ENCODE results near the gene DGKE. TPM values are rescaled to one million over a fixed set of nuclear protein-coding genes. Genes with fewer than 3 reads are reported as not detected.
A peak's percentile ranks its signal among the peaks of the same experiment; 100 is the strongest.

The DGKE gene
- total RNA-seq, 1 donor from 2014 or later: 8.4 TPM

DNA sequence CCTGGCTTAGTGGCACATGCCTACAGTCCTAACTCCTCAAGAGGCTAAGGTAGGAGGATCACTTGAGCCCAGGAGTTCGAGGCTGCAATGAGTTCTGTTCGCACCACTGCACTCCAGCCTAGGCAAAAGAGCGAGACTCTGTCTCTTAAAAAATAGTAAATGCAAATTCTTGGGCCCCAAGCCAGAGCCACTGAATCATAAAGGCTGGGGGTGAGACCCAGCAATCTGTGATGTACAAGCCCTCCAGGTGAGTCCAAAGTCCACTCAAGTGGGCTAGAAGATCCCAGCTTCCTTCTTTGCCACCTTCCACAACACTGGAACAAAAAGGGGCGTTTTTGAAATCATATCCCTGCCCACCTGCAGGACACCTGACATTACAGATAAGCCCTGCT lies 63.0 kb downstream of the DGKE start:
- no peak overlapping the region for H3K4me3 ChIP-seq (ENCODE audit: low read depth, low read length)
- TF ChIP-seq, protein P1, sequence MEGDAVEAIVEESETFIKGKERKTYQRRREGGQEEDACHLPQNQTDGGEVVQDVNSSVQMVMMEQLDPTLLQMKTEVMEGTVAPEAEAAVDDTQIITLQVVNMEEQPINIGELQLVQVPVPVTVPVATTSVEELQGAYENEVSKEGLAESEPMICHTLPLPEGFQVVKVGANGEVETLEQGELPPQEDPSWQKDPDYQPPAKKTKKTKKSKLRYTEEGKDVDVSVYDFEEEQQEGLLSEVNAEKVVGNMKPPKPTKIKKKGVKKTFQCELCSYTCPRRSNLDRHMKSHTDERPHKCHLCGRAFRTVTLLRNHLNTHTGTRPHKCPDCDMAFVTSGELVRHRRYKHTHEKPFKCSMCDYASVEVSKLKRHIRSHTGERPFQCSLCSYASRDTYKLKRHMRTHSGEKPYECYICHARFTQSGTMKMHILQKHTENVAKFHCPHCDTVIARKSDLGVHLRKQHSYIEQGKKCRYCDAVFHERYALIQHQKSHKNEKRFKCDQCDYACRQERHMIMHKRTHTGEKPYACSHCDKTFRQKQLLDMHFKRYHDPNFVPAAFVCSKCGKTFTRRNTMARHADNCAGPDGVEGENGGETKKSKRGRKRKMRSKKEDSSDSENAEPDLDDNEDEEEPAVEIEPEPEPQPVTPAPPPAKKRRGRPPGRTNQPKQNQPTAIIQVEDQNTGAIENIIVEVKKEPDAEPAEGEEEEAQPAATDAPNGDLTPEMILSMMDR (IDR thresholded peaks at IDR 0.05; ENCODE audit: insufficient read depth, low read length, severe bottlenecking): no peak
- no peaks in the 10 kb centered on the region for H3K27me3 ChIP-seq (ENCODE audit: control insufficient read depth, insufficient read depth, low read length)
- H3K36me3 ChIP-seq (ENCODE audit: control insufficient read depth, insufficient read depth, low read length): peaks cover 47% of the 10 kb centered on the region
- no peak for FAIRE-seq
- no peak for DNase-seq (ENCODE audit: low read depth)

DNA sequence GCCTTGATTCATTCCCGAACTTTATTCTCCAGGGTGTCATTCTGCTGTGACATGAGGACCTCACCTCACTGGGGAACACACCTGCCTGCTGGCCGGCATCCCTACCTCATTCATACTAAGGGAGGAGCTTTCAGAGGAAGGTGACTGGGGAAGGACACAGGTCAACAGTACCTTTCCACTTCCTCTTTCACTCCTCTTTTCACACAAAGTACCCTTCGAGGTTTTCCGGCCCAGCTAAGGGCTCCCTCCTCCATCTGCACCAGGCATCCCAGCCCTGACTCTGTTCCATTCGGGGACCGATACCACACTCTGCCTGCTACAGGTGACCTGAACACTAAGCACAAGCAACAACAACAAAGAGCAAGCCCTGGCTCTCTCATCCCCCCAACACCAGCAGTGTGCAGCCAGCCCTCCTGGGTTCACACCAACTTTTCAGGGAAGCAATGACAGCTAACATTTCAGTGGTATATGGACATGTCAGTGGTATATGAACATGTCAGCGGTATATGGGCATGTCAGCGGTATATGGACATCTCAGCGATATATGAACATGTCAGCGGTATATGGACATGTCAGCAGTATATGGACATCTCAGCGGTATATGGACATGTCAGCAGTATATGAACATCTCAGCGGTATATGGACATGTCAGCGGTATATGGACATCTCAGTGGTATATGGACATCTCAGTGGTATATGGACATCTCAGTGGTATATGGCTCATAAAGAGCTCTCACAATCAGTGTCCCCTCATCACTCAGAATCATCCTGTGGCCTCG lies 63.9 kb downstream of the DGKE start:
- Histone ChIP-seq H3K36me3 (ENCODE audit: control insufficient read depth, insufficient read depth, low read length) (peaks cover 48% of the 10 kb centered on the region), H3K27me3 (ENCODE audit: control insufficient read depth, insufficient read depth, low read length) (no peaks in the 10 kb centered on the region), H3K4me3 (ENCODE audit: low read depth, low read length) (no peak overlapping the region)
- TF ChIP-seq, protein P1 (IDR thresholded peaks at IDR 0.05; ENCODE audit: insufficient read depth, low read length, severe bottlenecking): no peak
- DNase-seq (ENCODE audit: low read depth): no peak
- FAIRE-seq: no peak

DNA sequence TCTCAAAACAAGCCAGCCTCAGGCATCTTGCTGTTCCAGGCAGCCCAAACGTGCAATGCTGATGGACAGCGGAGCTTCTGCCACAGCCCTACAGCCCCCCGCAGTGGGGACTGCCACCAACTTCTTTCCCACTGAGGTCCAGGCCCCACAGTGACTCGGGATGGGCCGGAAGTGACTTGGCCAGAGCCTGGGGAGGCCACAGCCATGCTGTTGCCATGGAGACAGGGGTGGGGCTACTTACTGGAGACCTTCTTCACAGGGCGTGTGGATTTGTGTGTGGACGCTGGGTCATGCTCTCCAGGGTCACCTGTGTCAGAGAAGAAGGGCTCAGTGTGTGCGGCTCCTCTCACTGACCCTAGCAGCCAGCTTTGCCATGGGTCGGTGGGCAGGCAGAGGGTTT lies 64.9 kb downstream of the DGKE start:
- TF ChIP-seq, protein P1 (IDR thresholded peaks at IDR 0.05; ENCODE audit: insufficient read depth, low read length, severe bottlenecking): no peak
- no peak for DNase-seq (ENCODE audit: low read depth)
- FAIRE-seq: no peak
- Histone ChIP-seq H3K4me3 (ENCODE audit: low read depth, low read length) (no peak overlapping the region), H3K36me3 (ENCODE audit: control insufficient read depth, insufficient read depth, low read length) (peaks cover 44% of the 10 kb centered on the region), H3K27me3 (ENCODE audit: control insufficient read depth, insufficient read depth, low read length) (no peaks in the 10 kb centered on the region)

DNA sequence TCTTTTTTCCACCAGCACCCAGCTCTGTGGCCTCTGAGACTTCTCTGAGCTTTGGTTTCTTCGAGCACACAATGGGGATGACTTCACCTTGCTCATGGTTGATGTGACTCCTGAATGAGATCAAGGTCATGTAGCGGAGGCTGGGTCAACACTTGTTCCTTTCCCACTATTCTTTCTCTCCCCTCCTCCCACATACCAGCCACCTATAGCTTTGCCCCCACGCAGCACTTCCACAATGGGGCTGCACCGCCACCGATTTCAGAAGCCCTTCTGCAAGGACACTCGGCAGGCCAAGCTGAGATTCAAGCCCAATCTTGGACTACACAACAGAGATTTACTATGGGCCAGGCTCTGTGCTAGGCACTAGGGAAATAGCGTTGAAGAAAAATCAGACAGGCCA lies 65.5 kb downstream of the DGKE start:
- FAIRE-seq (no peak), DNase-seq (ENCODE audit: low read depth) (no peak)

DNA sequence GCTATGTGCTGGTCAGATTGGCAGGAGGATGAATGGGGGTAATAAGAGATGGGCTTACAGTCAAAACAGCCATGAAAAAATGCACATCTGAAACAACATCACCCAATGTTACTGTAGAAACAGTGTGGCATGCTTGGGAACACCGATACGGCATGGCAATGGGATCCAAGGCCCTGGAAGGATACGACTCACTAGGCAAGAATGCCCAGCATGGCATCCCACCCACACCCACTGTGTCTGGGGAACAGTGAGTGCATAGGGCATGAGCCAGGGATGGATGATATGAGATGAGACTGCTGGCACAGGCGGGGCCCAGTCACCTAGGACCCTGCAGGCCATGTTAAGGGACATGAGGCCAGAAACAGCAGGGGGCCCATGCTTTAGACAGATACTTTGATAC lies 68.4 kb downstream of the DGKE start:
- H3K27me3 ChIP-seq (ENCODE audit: control insufficient read depth, insufficient read depth, low read length): no peaks in the 10 kb centered on the region
- peak; percentile 81 for DNase-seq (ENCODE audit: low read depth)
- no peak for FAIRE-seq
- H3K4me3 ChIP-seq (ENCODE audit: low read depth, low read length): no peak overlapping the region
- TF ChIP-seq, protein P1 (IDR thresholded peaks at IDR 0.05; ENCODE audit: insufficient read depth, low read length, severe bottlenecking): no peak
- H3K36me3 ChIP-seq (ENCODE audit: control insufficient read depth, insufficient read depth, low read length): peaks cover 38% of the 10 kb centered on the region

More for the DNA sequence above, 65.5 kb downstream of the DGKE start:
- no peak overlapping the region for H3K4me3 ChIP-seq (ENCODE audit: low read depth, low read length)
- TF ChIP-seq, protein P1 (IDR thresholded peaks at IDR 0.05; ENCODE audit: insufficient read depth, low read length, severe bottlenecking): no peak
- no peaks in the 10 kb centered on the region for H3K27me3 ChIP-seq (ENCODE audit: control insufficient read depth, insufficient read depth, low read length)
- peaks cover 47% of the 10 kb centered on the region for H3K36me3 ChIP-seq (ENCODE audit: control insufficient read depth, insufficient read depth, low read length)

DNA sequence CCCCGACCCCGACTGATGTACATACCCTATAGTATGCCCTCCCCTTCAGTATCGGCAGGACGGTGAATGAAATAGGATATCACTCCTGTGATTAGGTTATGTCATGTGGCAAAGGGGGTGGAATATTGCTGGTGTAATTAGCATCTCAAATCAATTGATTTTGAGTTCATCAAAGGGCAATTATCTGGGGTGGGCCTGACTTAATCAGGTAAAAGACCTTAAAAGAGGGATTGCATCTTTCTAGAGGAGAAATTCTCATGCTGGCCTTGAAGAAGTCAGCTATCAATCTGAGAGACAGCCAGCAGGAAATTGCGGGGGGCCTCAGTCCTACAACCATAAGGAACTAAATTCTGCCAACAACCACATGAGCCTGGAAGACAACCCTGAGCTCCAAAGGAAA lies 69.6 kb downstream of the DGKE start:
- FAIRE-seq (no peak), DNase-seq (ENCODE audit: low read depth) (no peak)
- Histone ChIP-seq H3K36me3 (ENCODE audit: control insufficient read depth, insufficient read depth, low read length) (peaks cover 36% of the 10 kb centered on the region), H3K4me3 (ENCODE audit: low read depth, low read length) (no peak overlapping the region), H3K27me3 (ENCODE audit: control insufficient read depth, insufficient read depth, low read length) (no peaks in the 10 kb centered on the region)
- TF ChIP-seq, protein P1 (IDR thresholded peaks at IDR 0.05; ENCODE audit: insufficient read depth, low read length, severe bottlenecking): no peak

Measured in bronchial epithelial cell (primary cell).